SH-SY5Y (cell line): ENCODE results near the gene RXRA.

Experiments
- GATA2 ChIP-seq: IDR thresholded peaks from 2 replicates; pipeline ENCODE4 v1.6.1; 2011; ENCODE audit warnings: mild to moderate bottlenecking, low read depth, low read length
- GATA3 ChIP-seq: IDR thresholded peaks from 2 replicates; pipeline ENCODE4 v1.6.1; 2011; ENCODE audit warnings: low read depth, mild to moderate bottlenecking, low read length, moderate library complexity

The RXRA gene

GRCh38 chr9:134431626-134432025 is 105.4 kb downstream of the RXRA start:
- no peak for TF ChIP-seq GATA2
- no peak for TF ChIP-seq GATA3

GRCh38 chr9:134432471-134432870 is 106.2 kb downstream of the RXRA start:
- TF ChIP-seq GATA2 (no peak), GATA3 (no peak)

- TF ChIP-seq GATA2 (no peak), GATA3 (no peak)
Measured at GRCh38 chr9:134433101-134433500, 106.8 kb downstream of the RXRA start.

GRCh38 chr9:134433909-134434882 is 107.9 kb downstream of the RXRA start:
- no peak for TF ChIP-seq GATA2
- no peak for TF ChIP-seq GATA3

- TF ChIP-seq GATA3 (no peak), GATA2 (no peak)
Measured at GRCh38 chr9:134434894-134435506, 108.7 kb downstream of the RXRA start.

GRCh38 chr9:134435550-134436378 is 109.5 kb downstream of the RXRA start:
- no peak for TF ChIP-seq GATA2
- no peak for TF ChIP-seq GATA3

- no peak for TF ChIP-seq GATA2
- TF ChIP-seq GATA3: no peak
Measured at GRCh38 chr9:134436379-134436762, 110.1 kb downstream of the RXRA start.

GRCh38 chr9:134436911-134437310 is 110.7 kb downstream of the RXRA start:
- TF ChIP-seq GATA3 (no peak), GATA2 (no peak)

- TF ChIP-seq GATA3 (no peak), GATA2 (no peak)
Measured at GRCh38 chr9:134437403-134438194, 111.3 kb downstream of the RXRA start.

GRCh38 chr9:134438195-134438788 is 112.0 kb downstream of the RXRA start:
- TF ChIP-seq GATA2: no peak
- no peak for TF ChIP-seq GATA3

- TF ChIP-seq GATA2 (no peak), GATA3 (no peak)
Measured at GRCh38 chr9:134439368-134439784, 113.1 kb downstream of the RXRA start.

- no peak for TF ChIP-seq GATA3
- TF ChIP-seq GATA2: no peak
Measured at GRCh38 chr9:134440636-134441226, 114.5 kb downstream of the RXRA start.
